Prostate gland (tissue), 2 donors: ENCODE measurements around the gene THSD4. TPM values are rescaled to one million over a fixed set of nuclear protein-coding genes. Genes with fewer than 3 reads are reported as not detected.
A peak's percentile ranks its signal among the peaks of the same experiment; 100 is the strongest.

Experiments
- DNase-seq: peaks from one replicate; pipeline ENCODE4 v3.0.0-alpha.2; 2019; ENCODE audit warnings: low spot score
- H3K27ac ChIP-seq, 2 donors: fragments of 200-600 bp; sonication (generic); 2 replicates each; pipeline ENCODE4 v1.5.1; 2017 to 2019
- H3K27me3 ChIP-seq: fragments of 200-600 bp; sonication (generic); replicated peaks from 2 replicates; pipeline ENCODE4 v1.5.1; 2019; ENCODE audit not compliant: insufficient read depth
- H3K36me3 ChIP-seq, 2 donors: fragments of 200-600 bp; sonication (generic); 1 replicate in 1 of 2; 2 replicates in 1 of 2; pipeline versions ENCODE4 v1.5.1 to v1.8.1; 2017 to 2019
- H3K4me1 ChIP-seq: fragments of 200-600 bp; sonication (generic); replicated peaks from 2 replicates; pipeline ENCODE4 v1.5.1; 2019
- H3K4me3 ChIP-seq, 2 donors: fragments of 200-600 bp; sonication (generic); 2 replicates each; pipeline ENCODE4 v1.5.1; 2017 to 2019
- H3K9me3 ChIP-seq: fragments of 200-600 bp; sonication (generic); 2 replicates; pipeline ENCODE4 v1.5.1; 2017
- POLR2A ChIP-seq: fragments of 450-650 bp; IDR thresholded peaks from one replicate; pipeline ENCODE4 v1.6.1; 2016; ENCODE audit warnings: antibody characterized with exemption, mild to moderate bottlenecking
- POLR2AphosphoS5 ChIP-seq: sonication (generic); formaldehyde crosslinking; IDR thresholded peaks from one replicate; pipeline ENCODE4 v1.6.1; 2017; ENCODE audit warnings: antibody characterized with exemption
- WGBS: methylation state at CpG from one replicate; pipeline ENCODE4 v1.1.5; 2018; 5-methylcytosine and 5-hydroxymethylcytosine counted together
- intact Hi-C: fragments of 100-400 bp; cut with DNase I; formaldehyde crosslinking; loops from one replicate; pipeline ENCODE4 v1.14.2; 2022
- total RNA-seq, 2 donors: library from RNA; depleted of rRNA; stranded (reverse); fragments of >200 nt; gene quantifications; one replicate each; pipeline ENCODE4 v1.1.0, GENCODE V29; 2016
- TF ChIP-seq, protein P1 (sequence below), 4 experiments: fragments of 200-600 bp in 2 of 4; fragments of 450-650 bp in 2 of 4; sonication (generic) in 2 of 4; IDR thresholded peaks; 1 replicate in 3 of 4; 2 replicates in 1 of 4; pipeline ENCODE4 v1.5.1; 2016 to 2019; ENCODE audit warnings: antibody characterized with exemption in 4 of 4, mild to moderate bottlenecking in 2 of 4, moderate library complexity in 2 of 4

THSD4 gene
- total RNA-seq, 2 donors from 2014 or later: 84.1 to 223 TPM

GRCh38 chr15:71559098-71559497 lies 443.8 kb downstream of the THSD4 start:
- H3K4me3 ChIP-seq: no peak overlapping the region
- H3K36me3 ChIP-seq: no peaks in the 10 kb centered on the region
- H3K4me1 ChIP-seq: no peaks in the 10 kb centered on the region
- no peaks in the 10 kb centered on the region for H3K9me3 ChIP-seq
- TF ChIP-seq POLR2AphosphoS5 (no peak), POLR2A (no peak)
- TF ChIP-seq, protein P1, sequence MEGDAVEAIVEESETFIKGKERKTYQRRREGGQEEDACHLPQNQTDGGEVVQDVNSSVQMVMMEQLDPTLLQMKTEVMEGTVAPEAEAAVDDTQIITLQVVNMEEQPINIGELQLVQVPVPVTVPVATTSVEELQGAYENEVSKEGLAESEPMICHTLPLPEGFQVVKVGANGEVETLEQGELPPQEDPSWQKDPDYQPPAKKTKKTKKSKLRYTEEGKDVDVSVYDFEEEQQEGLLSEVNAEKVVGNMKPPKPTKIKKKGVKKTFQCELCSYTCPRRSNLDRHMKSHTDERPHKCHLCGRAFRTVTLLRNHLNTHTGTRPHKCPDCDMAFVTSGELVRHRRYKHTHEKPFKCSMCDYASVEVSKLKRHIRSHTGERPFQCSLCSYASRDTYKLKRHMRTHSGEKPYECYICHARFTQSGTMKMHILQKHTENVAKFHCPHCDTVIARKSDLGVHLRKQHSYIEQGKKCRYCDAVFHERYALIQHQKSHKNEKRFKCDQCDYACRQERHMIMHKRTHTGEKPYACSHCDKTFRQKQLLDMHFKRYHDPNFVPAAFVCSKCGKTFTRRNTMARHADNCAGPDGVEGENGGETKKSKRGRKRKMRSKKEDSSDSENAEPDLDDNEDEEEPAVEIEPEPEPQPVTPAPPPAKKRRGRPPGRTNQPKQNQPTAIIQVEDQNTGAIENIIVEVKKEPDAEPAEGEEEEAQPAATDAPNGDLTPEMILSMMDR (IDR thresholded peaks at IDR 0.05): no peak
- H3K27ac ChIP-seq: peak overlapping the region in 1 of 2 donors; percentile 1
- intact Hi-C loops: no loop called here
- no peak for DNase-seq
- peaks cover 2% of the 10 kb centered on the region for H3K27me3 ChIP-seq
- WGBS: 42% methylated on average over 3 of the region's 3 CpGs

DNA sequence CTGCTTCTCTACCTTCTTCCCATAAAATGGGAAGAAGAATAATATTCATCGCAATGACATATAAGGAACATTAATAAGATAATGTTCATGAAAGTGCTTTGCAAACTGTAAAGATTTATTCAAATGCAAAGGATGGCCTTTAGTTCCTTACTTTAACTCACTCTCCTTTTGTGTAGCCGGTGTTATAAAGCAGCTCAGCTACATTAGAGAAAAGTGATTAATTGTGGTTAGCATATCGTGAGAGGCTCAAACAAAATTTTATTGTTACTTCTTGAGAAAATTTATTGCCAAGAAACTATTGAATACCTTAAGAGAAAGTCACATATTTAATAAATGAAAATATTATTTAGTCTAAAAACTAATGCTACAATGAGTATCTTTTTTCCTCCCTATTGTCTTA lies 444.3 kb downstream of the THSD4 start:
- Histone ChIP-seq H3K4me1 (no peaks in the 10 kb centered on the region), H3K9me3 (no peaks in the 10 kb centered on the region), H3K4me3 (no peak overlapping the region), H3K27ac (no peak overlapping the region), H3K36me3 (no peaks in the 10 kb centered on the region), H3K27me3 (peaks cover 2% of the 10 kb centered on the region)
- WGBS: 41% methylated on average over 3 of the region's 3 CpGs
- TF ChIP-seq, protein P1 (IDR thresholded peaks at IDR 0.05): no peak
- no peak for TF ChIP-seq POLR2A
- DNase-seq: no peak
- intact Hi-C loops: no loop called here

GRCh38 chr15:71562251-71562650 lies 447.0 kb downstream of the THSD4 start:
- H3K27me3 ChIP-seq: peaks cover 2% of the 10 kb centered on the region
- intact Hi-C loops: no loop called here
- no peaks in the 10 kb centered on the region for H3K9me3 ChIP-seq
- no peak for DNase-seq
- 93% methylated on average over 5 of the region's 5 CpGs for WGBS
- no peak overlapping the region for H3K27ac ChIP-seq
- TF ChIP-seq, protein P1 (IDR thresholded peaks at IDR 0.05): no peak
- TF ChIP-seq POLR2AphosphoS5: no peak
- H3K4me1 ChIP-seq: no peaks in the 10 kb centered on the region
- no peak overlapping the region for H3K4me3 ChIP-seq
- no peaks in the 10 kb centered on the region for H3K36me3 ChIP-seq

GRCh38 chr15:71564217-71564616 lies 448.9 kb downstream of the THSD4 start:
- H3K4me1 ChIP-seq: no peaks in the 10 kb centered on the region
- no peak overlapping the region for H3K27ac ChIP-seq
- 50% methylated on average over 1 of the region's 1 CpG for WGBS
- no peaks in the 10 kb centered on the region for H3K9me3 ChIP-seq
- no peak for DNase-seq
- intact Hi-C loops: no loop called here
- no peak overlapping the region for H3K4me3 ChIP-seq
- H3K27me3 ChIP-seq: peaks cover 2% of the 10 kb centered on the region
- H3K36me3 ChIP-seq: no peaks in the 10 kb centered on the region
- TF ChIP-seq, protein P1 (IDR thresholded peaks at IDR 0.05): no peak
- no peak for TF ChIP-seq POLR2AphosphoS5
- no peak for TF ChIP-seq POLR2A

- 100% methylated on average over 1 of the region's 1 CpG for WGBS
- no peak overlapping the region for H3K27ac ChIP-seq
Observed at GRCh38 chr15:71565006-71565405, 449.7 kb downstream of the THSD4 start.

More at GRCh38 chr15:71565006-71565405, 449.7 kb downstream of the THSD4 start:
- DNase-seq: no peak
- no peaks in the 10 kb centered on the region for H3K4me1 ChIP-seq
- H3K4me3 ChIP-seq: no peak overlapping the region
- TF ChIP-seq POLR2A (no peak), POLR2AphosphoS5 (peak; percentile 4)
- H3K36me3 ChIP-seq: no peaks in the 10 kb centered on the region
- no peaks in the 10 kb centered on the region for H3K9me3 ChIP-seq
- intact Hi-C loops: no loop called here
- peaks cover 2% of the 10 kb centered on the region for H3K27me3 ChIP-seq
